NOMO-1 (cell line): ENCODE results near the gene SLC9A9.

Source experiments
- DNase-seq, 2 experiments: peaks; one replicate each; lab custom pipeline; 2025; ENCODE audit not compliant: unreplicated experiment in 2 of 2; lab: John Stamatoyannopoulos, UW

The SLC9A9 gene

GRCh38 chr3:143344516-143345165 lies 503.6 kb downstream of the SLC9A9 start:
- no peak for DNase-seq

DNA sequence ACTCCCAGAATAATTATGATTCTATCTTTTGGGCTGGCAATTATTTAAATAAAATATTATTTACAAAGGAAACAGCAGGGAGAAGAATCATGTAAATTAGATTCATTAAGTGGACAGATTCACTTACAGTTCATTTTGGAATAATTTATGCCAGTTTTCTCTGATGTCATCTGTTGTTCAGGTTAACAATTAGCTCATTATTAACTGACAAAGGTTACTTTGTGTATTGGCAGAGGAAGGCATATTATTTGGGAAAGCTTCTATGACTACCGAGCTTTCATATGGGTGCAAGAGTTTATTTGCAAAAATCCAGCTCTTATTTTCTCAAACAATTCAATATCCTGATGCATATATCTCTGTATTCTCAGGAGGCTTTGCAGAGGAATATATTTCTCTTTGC lies 504.3 kb downstream of the SLC9A9 start:
- DNase-seq = no peak

GRCh38 chr3:143343031-143343430 lies 505.2 kb downstream of the SLC9A9 start:
- DNase-seq = no peak

GRCh38 chr3:143339451-143339850 lies 508.8 kb downstream of the SLC9A9 start:
- no peak for DNase-seq

GRCh38 chr3:143337387-143337786 lies 510.9 kb downstream of the SLC9A9 start:
- DNase-seq = no peak

DNA sequence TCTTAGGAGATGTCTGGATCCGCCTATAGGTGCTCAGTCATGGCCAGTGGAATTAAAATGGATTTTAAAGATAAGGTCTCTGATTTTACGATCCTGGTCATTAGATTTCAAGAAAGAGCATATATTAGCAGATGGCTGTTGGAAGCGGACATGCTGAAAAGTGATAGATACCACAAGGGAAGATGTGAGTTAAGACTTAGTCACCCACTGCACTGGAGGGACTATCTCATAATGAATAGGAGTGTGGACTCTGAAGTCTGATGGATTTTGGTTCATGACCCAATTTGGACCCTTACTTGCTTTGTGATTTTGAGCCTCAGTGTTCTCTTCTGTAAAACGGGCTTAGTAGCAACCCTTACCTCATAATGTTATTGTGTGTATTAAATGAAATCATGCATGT lies 514.0 kb downstream of the SLC9A9 start:
- no peak for DNase-seq

DNA sequence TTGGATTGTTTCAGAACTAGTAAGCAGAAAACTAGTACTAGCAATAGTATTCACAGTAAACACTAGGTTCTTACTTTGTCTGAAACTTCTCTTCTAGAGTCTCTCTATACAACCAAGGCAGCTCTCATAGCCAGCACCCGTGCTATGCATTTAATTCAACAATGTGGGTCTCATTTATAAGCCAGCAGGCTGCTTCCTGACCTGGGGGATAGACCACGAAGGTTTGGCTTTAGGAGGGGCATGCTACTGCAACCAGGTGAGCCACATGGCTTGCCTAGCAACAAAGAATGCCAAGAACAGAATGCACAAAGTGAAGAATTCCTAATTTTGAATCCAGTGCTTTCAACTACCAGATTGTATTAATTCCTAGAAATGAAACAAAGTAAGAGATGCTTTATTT lies 514.9 kb downstream of the SLC9A9 start:
- DNase-seq = no peak

GRCh38 chr3:143332026-143332425 lies 516.2 kb downstream of the SLC9A9 start:
- DNase-seq = no peak

DNA sequence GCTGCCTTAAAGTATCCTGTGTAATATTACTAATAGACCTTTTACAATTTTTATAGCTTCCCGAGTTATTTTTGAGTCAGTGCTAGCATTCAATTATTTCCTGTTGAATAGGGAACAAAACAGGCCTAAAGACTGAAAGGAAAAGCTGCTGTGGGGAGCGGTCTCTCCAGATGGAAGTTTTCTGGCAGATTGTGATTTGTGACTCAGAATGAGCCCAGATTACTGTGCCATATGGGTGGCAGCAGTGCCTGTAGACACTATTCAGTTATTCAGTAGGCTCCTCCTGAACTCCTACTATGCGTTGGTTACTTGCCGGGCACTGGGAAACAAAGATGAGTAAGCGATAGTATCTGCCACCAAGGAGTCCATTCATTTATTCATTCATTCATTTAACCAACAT lies 516.9 kb downstream of the SLC9A9 start:
- DNase-seq = no peak

DNA sequence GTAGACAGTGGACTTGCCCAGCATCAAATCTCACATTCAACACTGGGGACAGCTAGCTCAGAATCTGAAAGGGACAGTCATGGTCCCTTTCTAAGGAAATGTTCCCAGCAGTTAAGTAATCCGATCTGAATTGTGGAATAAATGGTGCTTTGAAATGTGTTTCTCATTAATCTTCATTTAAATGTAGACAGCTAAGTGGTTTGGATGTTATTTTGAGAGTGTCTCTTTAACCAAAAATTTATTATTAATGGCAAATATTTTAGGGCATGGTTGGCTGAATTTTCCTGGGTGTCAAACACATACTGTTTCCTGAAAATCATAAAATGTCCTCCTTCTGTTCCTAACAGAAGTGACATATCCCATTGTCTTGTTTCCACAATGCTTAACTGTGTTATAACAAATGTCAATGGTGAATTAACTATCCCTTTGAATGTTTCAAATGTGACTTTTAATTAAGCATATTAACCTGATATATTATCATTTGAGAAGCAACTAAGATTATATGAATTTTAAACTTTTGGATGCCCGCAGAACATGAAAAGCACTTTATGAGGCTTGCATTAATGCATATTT lies 517.9 kb downstream of the SLC9A9 start:
- DNase-seq = no peak

DNA sequence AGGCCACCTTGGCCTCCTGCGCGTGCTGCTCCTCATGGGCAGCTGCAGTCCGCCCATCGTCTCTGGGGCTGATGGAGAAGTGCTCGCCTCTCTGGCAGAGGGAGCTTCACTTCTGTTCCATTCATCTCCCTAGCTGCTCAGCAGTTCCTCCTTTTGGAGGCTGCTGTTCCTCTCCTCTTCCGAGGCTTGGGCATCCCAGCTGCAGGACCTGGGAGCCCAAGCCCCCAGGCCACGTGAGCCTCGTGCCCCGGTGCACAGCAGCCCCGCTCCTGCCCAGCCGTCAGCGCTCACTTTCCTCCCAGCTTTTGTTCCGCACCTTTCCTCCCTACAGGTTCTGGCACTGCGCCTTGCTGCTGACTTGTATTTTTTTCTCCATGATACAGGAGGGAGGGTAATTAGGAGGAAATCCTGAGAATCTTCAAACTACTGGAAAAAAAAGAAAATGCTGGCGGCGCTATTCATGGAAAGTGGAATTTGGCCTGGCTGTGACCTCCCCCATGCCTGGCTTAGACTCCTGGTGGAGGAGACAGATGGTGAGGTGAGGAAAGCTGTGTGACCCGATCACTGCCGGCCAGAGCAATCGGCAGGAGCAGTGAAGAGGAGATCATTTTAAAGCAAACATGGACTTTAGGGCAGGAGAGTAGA lies 518.6 kb downstream of the SLC9A9 start:
- DNase-seq = no peak

DNA sequence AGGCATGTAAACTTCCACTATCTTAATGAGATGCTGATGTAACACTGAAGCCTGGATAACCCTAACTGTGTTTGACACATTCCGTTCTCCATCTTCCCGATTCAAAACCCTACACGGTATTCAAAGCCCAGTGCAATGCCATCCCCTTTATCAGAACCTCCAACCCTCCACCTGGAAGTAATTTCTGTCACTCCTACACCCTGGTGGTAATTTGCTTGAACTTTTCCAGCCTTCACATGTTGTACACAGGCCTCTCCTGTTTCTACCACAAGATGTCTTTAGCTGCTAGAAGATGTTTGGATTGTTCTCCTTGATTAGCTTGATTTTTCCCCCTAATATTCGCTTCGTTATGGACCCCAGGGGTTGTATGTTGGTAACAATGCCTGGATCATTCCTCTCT lies 519.8 kb downstream of the SLC9A9 start:
- DNase-seq = no peak

DNA sequence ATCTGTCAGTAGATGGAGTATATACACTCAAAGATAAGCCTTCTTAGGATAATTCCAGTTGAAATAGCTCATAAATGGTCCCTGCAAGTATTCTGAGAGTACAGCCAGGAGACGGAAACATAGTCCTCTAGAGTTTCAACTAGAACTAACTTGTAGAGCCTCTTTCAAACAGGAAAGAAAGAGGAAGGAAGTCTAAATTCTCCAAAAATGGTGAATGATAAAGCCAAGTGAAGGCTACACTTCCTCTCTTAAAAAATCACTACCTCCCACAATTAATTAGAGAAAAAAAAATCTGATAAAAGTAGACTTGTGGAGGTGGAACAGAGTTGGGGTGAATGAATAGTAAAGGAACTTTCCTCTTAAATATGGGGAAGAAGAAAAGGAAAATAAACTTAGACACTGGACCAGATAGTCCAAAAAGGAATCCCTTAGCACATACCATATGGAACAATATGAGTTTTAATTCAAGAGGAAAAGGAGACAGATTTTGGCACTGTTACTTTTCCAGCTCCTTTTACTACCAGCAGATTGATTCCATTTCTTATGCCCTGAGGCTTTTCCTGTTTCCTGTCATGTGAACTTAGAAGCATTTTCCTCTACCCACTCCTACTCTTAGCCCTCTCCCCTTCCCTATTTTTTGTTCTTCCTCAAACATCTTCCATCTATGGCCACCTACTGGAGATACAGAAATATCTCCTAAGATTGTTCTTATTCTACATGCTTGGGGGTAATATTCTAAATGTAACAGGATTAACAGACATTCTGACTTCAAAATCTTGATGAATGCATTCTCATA lies 521.1 kb downstream of the SLC9A9 start:
- DNase-seq = peak; percentile 40 to 71

- no peak for DNase-seq
These were observed 527.1 kb downstream of the SLC9A9 start for GRCh38 chr3:143321058-143321769.

GRCh38 chr3:143315766-143316165 lies 532.5 kb downstream of the SLC9A9 start:
- peak in 1 of 2 experiments; percentile 57 for DNase-seq

- DNase-seq = no peak
These were observed 533.8 kb downstream of the SLC9A9 start for GRCh38 chr3:143314251-143315093.

DNA sequence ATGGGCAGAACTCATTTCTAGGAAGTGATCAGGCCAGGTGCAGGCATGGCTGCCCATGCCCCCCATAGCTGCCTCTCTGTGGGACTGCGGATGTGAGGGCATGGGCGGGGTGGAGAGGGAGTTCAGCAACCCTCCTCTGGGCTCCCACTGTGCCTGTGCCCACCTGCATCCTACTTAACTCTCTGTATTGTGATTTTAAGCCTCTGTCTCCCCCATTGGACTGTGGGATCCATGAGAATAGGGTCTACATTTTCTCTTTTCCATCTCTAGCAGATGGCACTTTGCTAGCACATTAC lies 534.4 kb downstream of the SLC9A9 start:
- DNase-seq = no peak

GRCh38 chr3:143313025-143313892 lies 535.0 kb downstream of the SLC9A9 start:
- no peak for DNase-seq

DNA sequence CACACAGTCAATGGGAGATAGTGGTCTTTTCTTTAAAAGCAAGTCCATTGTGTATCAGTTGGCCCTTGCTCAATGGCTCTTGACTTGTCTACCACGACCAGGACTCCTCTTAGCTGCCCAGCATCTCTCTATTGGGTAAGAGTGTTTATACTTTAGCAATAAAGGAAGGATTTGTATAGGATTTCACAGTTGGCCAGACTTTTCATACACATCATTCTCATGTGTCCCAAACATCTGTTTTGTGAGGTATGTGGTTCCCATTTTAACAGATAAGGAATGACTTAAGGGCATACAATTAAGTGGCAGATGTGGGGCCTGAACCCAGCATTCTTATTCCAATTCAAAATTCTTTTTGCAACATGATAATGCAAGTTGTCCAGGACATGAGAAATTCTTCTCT lies 537.2 kb downstream of the SLC9A9 start:
- DNase-seq = no peak
